HL-60 (cell line): Measurements from ENCODE around the gene PBX1.

ENCODE experiments used
- DNase-seq, 2 experiments: peaks; one replicate each; pipeline ENCODE4 v3.0.0-alpha.2; 2010 to 2020; ENCODE audit warnings: low read depth in 1 of 2, low spot score in 1 of 2
- H3K27ac ChIP-seq: fragments of 250-450 bp; sonication (Bioruptor Pico); replicated peaks from 2 replicates; pipeline ENCODE4 v1.5.1; 2020; ENCODE audit warnings: mild to moderate bottlenecking, moderate library complexity
- H3K27me3 ChIP-seq: fragments of 250-450 bp; sonication (Bioruptor Pico); 2 replicates; pipeline ENCODE4 v1.5.1; 2021; ENCODE audit warnings: mild to moderate bottlenecking, moderate library complexity; ENCODE audit not compliant: insufficient read depth, poor library complexity, severe bottlenecking
- H3K4me3 ChIP-seq: replicated peaks from 2 replicates; pipeline ENCODE4 v1.5.1; 2011; ENCODE audit warnings: mild to moderate bottlenecking, control low read depth, low read length; ENCODE audit not compliant: insufficient read depth
- GABPA ChIP-seq: IDR thresholded peaks from 2 replicates; pipeline ENCODE4 v1.6.1; 2012; ENCODE audit warnings: low read depth
- POLR2AphosphoS5 ChIP-seq: IDR thresholded peaks from 2 replicates; pipeline ENCODE4 v1.6.1; 2012; ENCODE audit warnings: low read depth
- REST ChIP-seq: IDR thresholded peaks from 2 replicates; pipeline ENCODE4 v1.6.1; 2012; ENCODE audit warnings: low read depth; ENCODE audit not compliant: insufficient replicate concordance
- SPI1 ChIP-seq: IDR thresholded peaks from 2 replicates; pipeline ENCODE4 v1.6.1; 2012; ENCODE audit warnings: low read depth, mild to moderate bottlenecking, borderline replicate concordance
- TF ChIP-seq, protein P1 (sequence below): IDR thresholded peaks from one replicate; pipeline ENCODE4 v1.5.1; 2011; ENCODE audit warnings: low read length, control low read depth, inconsistent platforms; ENCODE audit not compliant: insufficient read depth

PBX1 gene

GRCh38 chr1:164587617-164588501 is 28.9 kb downstream of the PBX1 start:
- no peak for DNase-seq
- no peak overlapping the region for H3K4me3 ChIP-seq
- no peak for TF ChIP-seq GABPA
- TF ChIP-seq REST = no peak
- no peak for TF ChIP-seq POLR2AphosphoS5
- TF ChIP-seq, protein P1, sequence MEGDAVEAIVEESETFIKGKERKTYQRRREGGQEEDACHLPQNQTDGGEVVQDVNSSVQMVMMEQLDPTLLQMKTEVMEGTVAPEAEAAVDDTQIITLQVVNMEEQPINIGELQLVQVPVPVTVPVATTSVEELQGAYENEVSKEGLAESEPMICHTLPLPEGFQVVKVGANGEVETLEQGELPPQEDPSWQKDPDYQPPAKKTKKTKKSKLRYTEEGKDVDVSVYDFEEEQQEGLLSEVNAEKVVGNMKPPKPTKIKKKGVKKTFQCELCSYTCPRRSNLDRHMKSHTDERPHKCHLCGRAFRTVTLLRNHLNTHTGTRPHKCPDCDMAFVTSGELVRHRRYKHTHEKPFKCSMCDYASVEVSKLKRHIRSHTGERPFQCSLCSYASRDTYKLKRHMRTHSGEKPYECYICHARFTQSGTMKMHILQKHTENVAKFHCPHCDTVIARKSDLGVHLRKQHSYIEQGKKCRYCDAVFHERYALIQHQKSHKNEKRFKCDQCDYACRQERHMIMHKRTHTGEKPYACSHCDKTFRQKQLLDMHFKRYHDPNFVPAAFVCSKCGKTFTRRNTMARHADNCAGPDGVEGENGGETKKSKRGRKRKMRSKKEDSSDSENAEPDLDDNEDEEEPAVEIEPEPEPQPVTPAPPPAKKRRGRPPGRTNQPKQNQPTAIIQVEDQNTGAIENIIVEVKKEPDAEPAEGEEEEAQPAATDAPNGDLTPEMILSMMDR = no peak
- no peak for TF ChIP-seq SPI1
- H3K27ac ChIP-seq = no peak overlapping the region
- no peaks in the 10 kb centered on the region for H3K27me3 ChIP-seq

DNA sequence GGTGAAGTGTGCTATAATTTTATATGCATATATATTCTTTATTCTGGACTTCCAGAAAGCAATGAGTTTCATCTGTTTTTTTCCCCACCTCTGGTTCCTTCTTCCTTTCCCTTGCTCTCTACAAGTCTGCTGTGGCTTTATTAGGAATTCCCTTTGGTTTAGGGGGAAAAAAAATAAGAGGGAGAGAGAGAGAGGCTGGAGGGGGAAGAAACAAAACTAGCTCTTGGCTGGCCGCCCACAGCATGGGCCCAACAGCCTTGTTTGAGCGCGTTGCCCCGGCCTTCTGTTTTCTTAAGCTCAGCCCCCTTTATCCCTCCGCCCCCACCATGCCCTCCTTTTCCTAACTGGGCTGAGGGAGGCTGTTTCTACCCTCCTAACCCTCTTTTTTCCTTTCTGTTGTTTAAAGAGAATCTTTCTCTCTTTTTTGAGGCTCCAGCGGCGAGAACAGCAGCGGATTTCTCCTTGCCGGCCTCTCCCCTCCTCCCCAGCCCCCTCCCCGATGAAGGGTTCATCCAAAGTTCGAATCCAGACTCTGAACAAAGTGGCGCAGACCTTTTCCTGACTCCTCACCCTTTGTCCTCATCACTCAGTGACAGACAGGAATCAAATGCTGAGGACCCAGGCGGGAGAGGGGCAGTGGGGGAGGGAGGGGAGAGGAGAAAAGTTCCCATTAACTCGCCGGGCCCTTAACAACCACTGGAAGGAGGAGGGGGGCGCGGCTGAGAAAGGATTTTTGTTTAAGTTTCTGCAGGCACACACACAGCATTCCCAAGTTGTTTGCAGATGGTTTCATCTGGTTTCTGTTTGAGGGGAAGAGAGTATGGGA is 29.7 kb downstream of the PBX1 start:
- Histone ChIP-seq H3K27me3 (no peaks in the 10 kb centered on the region), H3K27ac (no peak overlapping the region), H3K4me3 (no peak overlapping the region)
- DNase-seq = no peak
- TF ChIP-seq POLR2AphosphoS5 = no peak
- TF ChIP-seq REST = no peak
- no peak for TF ChIP-seq GABPA
- TF ChIP-seq, protein P1 = no peak
- no peak for TF ChIP-seq SPI1

GRCh38 chr1:164589408-164589807 is 30.4 kb downstream of the PBX1 start:
- Histone ChIP-seq H3K27me3 (no peaks in the 10 kb centered on the region), H3K27ac (no peak overlapping the region), H3K4me3 (no peak overlapping the region)
- no peak for TF ChIP-seq REST
- no peak for TF ChIP-seq SPI1
- DNase-seq = no peak
